GM12864 (cell line): ENCODE measurements around the gene ZEB2.

ENCODE experiments used
- DNase-seq: peaks from one replicate; pipeline ENCODE4 v3.0.0-alpha.2; 2011; ENCODE audit warnings: low read depth
- H3K4me3 ChIP-seq: 2 replicates; pipeline ENCODE4 v1.5.1; 2011; ENCODE audit warnings: mild to moderate bottlenecking, low read depth, low read length, control low read depth
- TF ChIP-seq, protein P1 (sequence below): IDR thresholded peaks from 2 replicates; pipeline ENCODE4 v1.5.1; 2011; ENCODE audit warnings: low read depth, mild to moderate bottlenecking, moderate library complexity, low read length, control low read depth, inconsistent platforms; ENCODE audit errors: missing control alignments

The ZEB2 gene

DNA sequence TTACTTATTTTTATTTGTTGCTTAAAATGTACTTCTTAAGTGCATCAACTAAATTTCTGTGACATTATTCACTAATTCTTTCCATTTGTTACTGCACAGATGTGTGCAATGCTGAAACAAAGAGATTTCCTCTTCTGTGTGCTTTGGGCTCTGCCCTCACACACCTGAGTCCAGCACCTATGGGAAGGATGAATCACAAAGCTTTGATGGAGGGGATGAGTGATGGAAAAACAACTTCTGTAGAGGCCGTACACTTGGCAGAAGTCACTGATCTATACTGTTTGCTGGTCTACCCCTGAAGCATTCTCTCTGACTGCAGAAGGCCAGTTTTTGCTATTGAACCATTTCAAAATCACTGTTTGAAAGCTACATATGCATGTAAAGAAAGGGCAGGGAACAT lies 178.4 kb downstream of the ZEB2 start:
- H3K4me3 ChIP-seq: no peak overlapping the region
- TF ChIP-seq, protein P1, sequence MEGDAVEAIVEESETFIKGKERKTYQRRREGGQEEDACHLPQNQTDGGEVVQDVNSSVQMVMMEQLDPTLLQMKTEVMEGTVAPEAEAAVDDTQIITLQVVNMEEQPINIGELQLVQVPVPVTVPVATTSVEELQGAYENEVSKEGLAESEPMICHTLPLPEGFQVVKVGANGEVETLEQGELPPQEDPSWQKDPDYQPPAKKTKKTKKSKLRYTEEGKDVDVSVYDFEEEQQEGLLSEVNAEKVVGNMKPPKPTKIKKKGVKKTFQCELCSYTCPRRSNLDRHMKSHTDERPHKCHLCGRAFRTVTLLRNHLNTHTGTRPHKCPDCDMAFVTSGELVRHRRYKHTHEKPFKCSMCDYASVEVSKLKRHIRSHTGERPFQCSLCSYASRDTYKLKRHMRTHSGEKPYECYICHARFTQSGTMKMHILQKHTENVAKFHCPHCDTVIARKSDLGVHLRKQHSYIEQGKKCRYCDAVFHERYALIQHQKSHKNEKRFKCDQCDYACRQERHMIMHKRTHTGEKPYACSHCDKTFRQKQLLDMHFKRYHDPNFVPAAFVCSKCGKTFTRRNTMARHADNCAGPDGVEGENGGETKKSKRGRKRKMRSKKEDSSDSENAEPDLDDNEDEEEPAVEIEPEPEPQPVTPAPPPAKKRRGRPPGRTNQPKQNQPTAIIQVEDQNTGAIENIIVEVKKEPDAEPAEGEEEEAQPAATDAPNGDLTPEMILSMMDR: no peak
- no peak for DNase-seq

DNA sequence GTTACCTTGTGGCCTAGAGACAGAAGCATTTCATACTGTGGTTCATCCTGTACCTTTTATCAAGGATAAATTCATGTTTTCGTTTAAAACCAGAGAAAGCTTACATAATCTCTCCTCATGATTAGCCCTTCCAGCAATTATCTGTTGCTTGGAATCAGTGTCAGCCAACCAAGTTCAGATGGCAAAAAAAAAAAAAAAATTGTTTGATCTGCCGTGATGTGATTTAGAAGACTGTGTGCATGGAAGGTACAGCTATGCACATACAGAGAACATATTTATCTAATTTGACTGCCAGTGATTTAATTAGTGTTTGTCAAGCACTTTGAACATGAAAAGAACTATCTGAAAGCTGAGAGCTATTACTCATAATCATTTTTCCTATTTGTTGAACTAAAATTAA lies 180.9 kb downstream of the ZEB2 start:
- TF ChIP-seq, protein P1: no peak
- no peak overlapping the region for H3K4me3 ChIP-seq
- no peak for DNase-seq

DNA sequence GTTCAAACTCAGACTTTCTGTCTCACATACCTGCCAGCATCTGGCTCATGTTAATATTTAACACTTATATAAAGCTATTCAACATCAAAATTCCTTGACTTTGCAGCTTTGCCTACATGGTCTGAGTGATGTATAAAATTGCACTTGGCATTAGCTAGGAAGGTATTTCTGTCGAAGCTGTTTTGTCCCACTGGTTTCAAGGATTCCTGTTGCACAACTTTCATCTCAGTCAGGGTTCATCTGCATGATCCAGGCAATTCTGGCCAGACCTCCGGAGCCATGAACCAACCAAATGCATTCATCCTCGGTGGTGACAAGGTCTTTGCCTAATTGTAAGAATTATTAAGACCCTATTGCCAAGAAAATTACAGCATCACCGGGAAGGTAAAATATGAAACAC lies 185.4 kb downstream of the ZEB2 start:
- no peak for DNase-seq
- TF ChIP-seq, protein P1: no peak
- H3K4me3 ChIP-seq: no peak overlapping the region
